K562 (cell line): ENCODE data around the gene DCAF8. TPM values are rescaled to one million over a fixed set of nuclear protein-coding genes. Genes with fewer than 3 reads are reported as not detected.

Experiments used
- C11orf30 ChIP-seq: fragments of 450-650 bp; IDR thresholded peaks from 2 replicates; pipeline ENCODE4 v1.6.1; 2016; ENCODE audit warnings: low read depth, mild to moderate bottlenecking
- CBFA2T2 ChIP-seq: fragments of 450-650 bp; conservative IDR thresholded peaks from 2 replicates; pipeline ENCODE4 v1.6.1; 2017; ENCODE audit warnings: mild to moderate bottlenecking
- CTCFL ChIP-seq: IDR thresholded peaks from 2 replicates; pipeline ENCODE4 v1.6.1; 2011; ENCODE audit warnings: borderline replicate concordance, low read depth, mild to moderate bottlenecking, moderate library complexity, low read length; ENCODE audit not compliant: insufficient read depth, poor library complexity, severe bottlenecking
- DLX4 ChIP-seq: fragments of 250-450 bp; sonication (Bioruptor Pico); IDR thresholded peaks from 2 replicates; pipeline ENCODE4 v1.6.1; 2021; ENCODE audit warnings: mild to moderate bottlenecking
- HMGN3 ChIP-seq: IDR thresholded peaks from 2 replicates; pipeline ENCODE4 v1.6.1; 2011; ENCODE audit warnings: borderline replicate concordance, low read depth, mild to moderate bottlenecking, mixed read lengths, low read length; ENCODE audit not compliant: insufficient read length; ENCODE audit errors: extremely low read depth
- KDM4B ChIP-seq, 2 experiments: fragments of 450-650 bp in 1 of 2; sonication (generic) in 1 of 2; IDR thresholded peaks; 2 replicates each; pipeline ENCODE4 v1.6.1; 2016 to 2017; ENCODE audit warnings: borderline replicate concordance in 2 of 2, antibody characterized with exemption in 1 of 2, low read depth in 1 of 2, mild to moderate bottlenecking in 1 of 2
- MCM2 ChIP-seq: fragments of 450-650 bp; IDR thresholded peaks from 2 replicates; pipeline ENCODE4 v1.6.1; 2017; ENCODE audit warnings: low read depth, mild to moderate bottlenecking
- SIN3B ChIP-seq: fragments of 450-650 bp; IDR thresholded peaks from 2 replicates; pipeline ENCODE4 v1.6.1; 2017; ENCODE audit warnings: low read depth, mild to moderate bottlenecking, moderate library complexity
- SP1 ChIP-seq: sonication (generic); formaldehyde crosslinking; IDR thresholded peaks from 2 replicates; pipeline ENCODE4 v1.8.1; 2022; ENCODE audit warnings: mild to moderate bottlenecking, missing genetic modification reagents
- TEAD1 ChIP-seq, 2 experiments: fragments of 450-650 bp in 1 of 2; sonication (generic) in 1 of 2; formaldehyde crosslinking; IDR thresholded peaks; 2 replicates each; pipeline versions ENCODE4 v1.4.0 to v1.8.0; 2020 to 2022; ENCODE audit warnings: mild to moderate bottlenecking in 2 of 2, missing genetic modification reagents in 1 of 2
- USF1 ChIP-seq: sonication (generic); formaldehyde crosslinking; IDR thresholded peaks from 2 replicates; pipeline ENCODE4 v1.9.0; 2022; ENCODE audit warnings: mild to moderate bottlenecking, missing genetic modification reagents
- ZBTB40 ChIP-seq, 2 experiments: fragments of 450-650 bp in 1 of 2; sonication (generic) in 1 of 2; formaldehyde crosslinking in 1 of 2; IDR thresholded peaks; 2 replicates each; pipeline versions ENCODE4 v1.7.1 to v1.9.0; 2016 to 2022; ENCODE audit warnings: inconsistent platforms in 1 of 2, mild to moderate bottlenecking in 1 of 2, missing genetic modification reagents in 1 of 2
- ZNF75A ChIP-seq: fragments of 450-650 bp; formaldehyde crosslinking; IDR thresholded peaks from 2 replicates; pipeline ENCODE4 v1.4.0; 2020; ENCODE audit warnings: mild to moderate bottlenecking
- polyA plus RNA-seq, 8 experiments: library from polyadenylated mRNA; depleted of rRNA in 4 of 8; stranded (reverse) in 5 of 8; unstranded in 3 of 8; fragments of >200 nt; fragmentation: Nextera tagmentation in 2 of 8; fragmentation: Illumina TruSeq in 1 of 8; extraction: Ambion mirVana in 2 of 8; extraction: Trizol in 1 of 8; gene quantifications; 2 replicates each; pipeline versions ENCODE4 v1.2.1 to v1.2.3, GENCODE V29; 2011 to 2014; ENCODE audit warnings: inconsistent platforms in 1 of 8, missing spikeins in 1 of 8
- total RNA-seq, 7 experiments: library from RNA; depleted of rRNA in 6 of 7; stranded (reverse); fragments of >200 nt in 6 of 7; fragmentation: Illumina TruSeq in 2 of 7; extraction: Trizol in 2 of 7; gene quantifications; 2 replicates each; pipeline versions ENCODE4 v1.2.1 to v1.2.3, GENCODE V29; 2011 to 2021; ENCODE audit warnings: low replicate concordance in 1 of 7

Gene DCAF8
- total and polyA plus RNA-seq, 9 of the 15 experiments (the other 6 are each of a cell fraction or from before 2014, with no cell fraction given) = 11.6 to 149 (median 81.3) TPM

- peak; percentile 47; the same call in 1 of the 2 replicates for TF ChIP-seq USF1 (CRISPR knock-in tag)
- TF ChIP-seq DLX4 = no peak
- peak in 1 of 2 experiments; percentile 72; a peak in 1 of 4 replicates for TF ChIP-seq KDM4B (IDR thresholded peaks at IDR 0.05; ENCODE audit: borderline replicate concordance in 2 of 2, low read depth in 1 of 2)
- TF ChIP-seq CTCFL = no peak
- peak; percentile 56 for TF ChIP-seq C11orf30
- peak; percentile 15 to 66; a peak in 3 of 4 replicates for TF ChIP-seq TEAD1 (CRISPR knock-in tag; IDR thresholded peaks at IDR 0.05)
- TF ChIP-seq SP1 (CRISPR knock-in tag) = peak; percentile 81
- TF ChIP-seq CBFA2T2 = no peak
- TF ChIP-seq SIN3B = peak; percentile 73
- TF ChIP-seq MCM2 = no peak
- TF ChIP-seq HMGN3 = peak; percentile 88
- peak; percentile 25; the same call in 1 of the 2 replicates for TF ChIP-seq ZBTB40 (IDR thresholded peaks at IDR 0.05)
- no peak for TF ChIP-seq ZBTB40 (CRISPR knock-in tag; IDR thresholded peaks at IDR 0.05)
- TF ChIP-seq ZNF75A (CRISPR knock-in tag) = no peak
Observed at GRCh38 chr1:160261893-160262794, at the start of gene DCAF8 (continued).
